CD4-positive, alpha-beta T cell treated with Interleukin-1 beta for 1 hour (primary cell): Measurements from ENCODE around the gene OR6C4.
"Not testable (repeated sequence)": the region's sequence is repeated elsewhere in the genome, so short reads cannot be mapped to it uniquely, and the experiment has no call there.

Source experiments
- DNase-seq, 2 donors: peaks; one replicate each; pipeline ENCODE4 v3.0.0-alpha.2; 2020 to 2022

OR6C4 gene

DNA sequence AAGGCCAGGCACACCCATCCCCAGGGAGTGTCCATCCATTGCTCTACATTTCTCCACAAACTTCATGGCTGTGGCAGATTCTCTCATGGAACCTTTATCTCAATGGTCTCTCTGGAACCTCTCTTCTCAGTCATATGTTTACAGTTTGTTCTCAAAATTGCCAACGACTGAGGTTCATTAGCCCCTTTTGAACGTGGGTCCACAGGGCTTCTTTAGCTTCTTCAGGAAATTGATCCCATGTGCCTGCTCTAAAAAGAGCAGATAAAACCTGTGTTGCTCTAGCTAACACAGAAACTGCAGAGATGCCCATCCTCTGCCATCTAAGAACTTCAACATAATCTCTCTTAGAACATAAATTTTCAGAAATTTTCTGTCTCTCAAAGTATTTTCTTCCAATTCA is at the start of gene OR6C4:
Gene OR6C4 (plus strand): TSS at position 301 of the 400 bp plus-strand sequence. CDS start 1,625 bp downstream, outside the sequence.
- DNase-seq, result no peak

DNA sequence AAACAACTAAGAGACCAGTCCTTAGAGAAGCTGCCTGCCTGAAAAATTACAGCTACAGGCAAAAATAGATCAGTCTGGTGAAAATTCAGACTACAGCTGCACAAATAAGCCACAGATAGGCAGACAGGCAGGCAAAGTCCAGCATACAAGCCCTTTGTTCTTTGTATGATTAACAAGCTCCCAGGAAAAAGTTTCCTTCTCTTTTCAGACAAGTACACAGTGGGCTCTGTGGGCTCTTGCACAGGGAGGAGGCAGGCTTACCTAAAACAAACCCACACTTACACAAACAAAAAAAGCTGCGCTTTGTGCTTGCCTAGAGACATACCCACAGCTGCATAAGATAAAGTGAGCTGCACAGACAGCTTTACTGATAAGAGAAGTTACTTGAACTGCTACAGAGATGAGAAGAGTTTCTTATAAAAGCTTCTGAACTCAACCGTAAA is 49.6 kb upstream of the OR6C4 start:
- DNase-seq, result no peak

DNA sequence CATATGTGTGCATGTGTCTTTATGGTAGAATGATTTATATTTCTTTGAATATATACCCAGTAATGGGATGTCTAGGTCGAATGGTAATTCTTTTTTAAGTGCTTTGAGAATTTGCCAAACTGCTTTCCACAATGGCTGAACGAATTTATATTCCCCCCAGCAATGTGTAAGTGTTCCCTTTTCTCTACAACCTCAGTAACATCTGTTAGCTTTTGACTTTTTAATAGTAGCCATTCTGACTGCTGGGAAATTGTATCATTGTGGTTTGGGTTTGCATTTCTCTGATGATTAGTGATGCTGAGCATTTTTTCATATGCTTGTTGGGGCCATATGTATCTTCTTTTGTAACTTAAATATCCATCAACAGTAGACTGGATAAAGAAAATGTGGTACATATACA is 47.8 kb upstream of the OR6C4 start:
- no peak for DNase-seq

DNA sequence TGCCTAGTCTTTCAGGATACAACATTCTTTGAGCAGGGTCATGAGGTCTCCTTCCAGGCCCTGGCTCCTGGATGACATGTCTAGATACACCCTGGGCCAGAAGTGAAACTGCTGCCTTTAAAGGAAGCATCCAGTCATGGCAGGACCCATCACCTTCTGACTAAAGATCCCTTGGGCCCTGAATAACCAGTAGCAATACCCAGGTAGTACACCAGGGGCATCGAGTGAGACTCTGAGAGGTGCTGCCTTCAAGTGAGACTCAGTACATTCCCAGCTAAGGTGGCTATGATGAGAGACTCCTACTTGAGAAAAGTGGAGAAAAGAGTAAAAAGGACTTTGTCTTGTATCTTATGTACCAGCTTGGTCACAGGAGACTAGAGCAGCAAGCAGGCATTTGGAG is 33.7 kb upstream of the OR6C4 start:
- DNase-seq, result no peak

DNA sequence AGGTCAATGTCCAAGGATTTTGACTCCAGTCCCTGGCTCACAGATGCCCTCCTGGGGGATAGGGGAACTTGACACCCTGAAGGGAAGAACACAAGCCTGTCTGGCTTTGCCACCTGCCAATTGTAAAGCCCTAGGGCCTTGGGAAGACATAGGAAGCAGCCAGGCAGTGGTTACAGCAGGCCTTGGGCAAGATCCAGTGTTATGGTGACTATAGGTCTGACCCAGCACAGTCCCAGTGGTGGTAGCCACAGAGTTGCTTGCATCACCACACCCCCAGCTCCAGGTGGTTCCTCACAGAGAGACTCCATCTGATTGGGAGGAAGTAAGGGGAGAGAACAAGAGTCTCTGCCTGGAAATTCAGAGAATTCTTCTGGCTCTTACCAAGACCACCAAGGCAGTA is 33.0 kb upstream of the OR6C4 start:
- no peak for DNase-seq

DNA sequence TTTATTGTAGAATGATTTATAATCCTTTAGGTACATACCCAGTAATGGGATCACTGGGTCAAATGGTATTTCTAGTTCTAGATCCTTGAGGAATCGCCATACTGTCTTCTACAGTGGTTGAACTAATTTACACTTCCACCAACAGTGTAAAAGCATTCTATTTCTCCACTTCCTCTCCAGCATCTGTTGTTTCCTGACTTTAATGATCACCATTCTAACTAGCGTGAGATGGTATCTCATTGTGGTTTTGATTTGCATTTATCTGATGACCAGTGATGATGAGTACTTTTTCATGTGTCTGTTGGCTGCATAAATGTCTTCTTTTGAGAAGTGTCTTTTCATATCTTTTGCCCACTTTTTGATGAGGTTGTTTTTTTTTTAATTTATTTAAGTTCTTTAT is 1.2 kb upstream of the OR6C4 start:
- not testable (repeated sequence) for DNase-seq

DNA sequence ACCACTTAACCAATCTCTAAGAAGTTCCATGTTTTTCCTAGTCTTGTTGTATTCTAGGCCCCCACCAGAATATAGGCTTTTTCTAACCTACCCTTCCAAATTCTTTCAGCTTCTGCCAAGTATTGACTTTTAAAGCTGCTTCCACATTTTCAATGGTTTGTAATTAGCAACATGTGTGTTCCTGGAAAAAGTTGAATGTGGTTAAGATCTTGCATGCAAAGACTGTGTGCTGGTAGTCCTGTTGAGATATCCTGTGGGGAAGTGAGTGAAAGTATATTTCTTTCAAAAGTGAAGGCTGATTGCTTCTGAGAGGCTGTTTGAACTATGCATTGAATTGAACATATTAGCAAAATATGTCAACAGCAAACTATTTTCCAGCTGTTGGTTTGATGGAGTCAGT is 646 bp upstream of the OR6C4 start:
- no peak for DNase-seq

DNA sequence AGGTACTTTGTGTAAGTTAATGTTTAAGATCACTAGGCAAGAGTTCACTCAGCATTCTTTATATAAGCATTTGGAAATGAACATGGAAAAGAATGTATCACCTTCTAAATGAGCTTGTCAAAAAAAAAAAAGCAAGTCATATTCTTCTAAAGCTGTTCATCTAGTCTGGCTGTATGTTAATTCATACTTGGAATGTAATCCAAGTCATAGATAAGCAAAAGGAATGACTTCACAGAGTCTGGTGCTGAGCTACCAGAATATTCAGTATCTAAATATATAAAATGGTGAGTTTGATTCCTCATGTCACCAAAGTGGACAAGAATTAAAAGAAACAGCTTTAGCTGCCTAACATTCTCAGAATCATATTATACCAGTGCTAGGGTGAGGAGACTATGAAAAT is 4.9 kb downstream of the OR6C4 start:
- DNase-seq, result no peak

DNA sequence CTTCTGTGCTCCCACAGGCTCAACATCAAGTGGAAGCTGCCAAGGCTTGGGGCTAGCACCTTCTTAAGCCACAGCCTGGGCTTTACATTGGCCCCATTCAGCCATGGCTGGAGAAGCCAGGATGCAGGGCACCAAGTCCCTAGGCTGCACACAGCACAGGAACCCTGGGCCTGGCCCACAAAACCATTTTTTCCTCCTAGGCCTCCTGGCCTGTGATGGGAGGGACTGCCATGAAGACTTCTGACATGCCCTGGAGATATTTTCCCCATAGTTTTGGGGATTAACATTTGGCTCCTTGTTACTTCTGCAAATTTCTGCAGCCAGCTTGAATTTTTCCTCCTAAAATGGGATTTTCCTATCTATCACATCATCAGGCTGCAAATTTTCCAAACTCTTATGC is 20.7 kb downstream of the OR6C4 start:
- DNase-seq, result not testable (repeated sequence)

DNA sequence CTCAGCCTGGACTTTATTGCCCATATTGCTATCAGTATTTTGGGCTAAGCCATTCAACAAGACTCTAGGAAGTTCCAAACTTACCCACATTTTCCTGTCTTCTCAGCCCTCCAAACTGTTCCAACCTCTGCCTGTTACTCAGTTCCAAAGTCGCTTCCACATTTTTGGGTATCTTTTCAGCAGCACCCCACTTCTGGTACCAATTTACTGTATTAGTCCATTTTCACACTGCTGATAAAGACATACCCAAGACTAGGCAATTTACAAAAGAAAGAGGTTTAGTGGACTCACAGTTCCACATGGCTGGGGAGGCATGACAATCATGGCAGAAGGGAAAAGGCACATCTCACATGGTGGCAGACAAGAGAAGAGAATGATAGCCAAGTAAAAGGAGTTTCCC is 21.3 kb downstream of the OR6C4 start:
- DNase-seq, result not testable (repeated sequence)

DNA sequence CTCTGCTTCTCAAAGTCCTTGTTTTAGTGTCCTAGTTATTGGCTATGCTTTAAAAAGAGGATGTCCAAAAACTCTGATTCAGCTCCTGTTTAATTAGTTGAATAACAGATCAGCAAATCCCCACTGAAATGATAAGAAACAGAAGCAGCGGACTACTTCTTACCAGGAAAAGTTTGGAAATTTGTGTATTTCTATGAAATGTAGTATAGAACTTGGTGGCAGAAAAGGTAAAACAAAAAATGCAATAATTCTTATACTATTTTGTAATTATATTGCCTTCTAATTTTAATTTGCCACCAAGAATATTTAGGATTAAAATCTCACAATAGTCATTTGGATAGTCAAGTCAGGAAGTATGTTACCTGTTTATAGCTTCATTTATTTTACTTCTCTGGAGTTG is 22.8 kb downstream of the OR6C4 start, which contains the start of gene OR2AP1:
Gene OR2AP1 (plus strand): TSS at position 301 of the 400 bp plus-strand sequence. CDS start 1,947 bp downstream, outside the sequence.
- DNase-seq, result no peak

DNA sequence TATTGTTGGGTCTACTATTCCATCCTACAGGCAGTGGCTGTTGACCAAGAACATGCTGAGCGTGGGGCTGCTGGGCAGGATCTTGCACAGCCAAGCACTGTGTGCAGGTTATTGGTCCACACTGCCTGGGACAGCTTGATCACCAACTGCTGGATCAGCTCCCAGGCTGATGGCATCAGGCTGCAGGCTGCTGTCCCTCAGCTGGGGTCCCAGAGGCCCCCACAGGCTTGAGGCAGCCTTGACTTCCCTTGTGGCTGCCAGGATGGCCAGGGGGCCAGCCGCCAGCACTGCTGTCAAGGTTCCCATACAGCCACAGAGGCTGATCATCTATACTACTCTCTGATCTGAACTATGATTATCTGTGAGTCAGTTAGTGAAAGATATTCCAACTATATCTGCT is 32.7 kb downstream of the OR6C4 start:
- no peak for DNase-seq

DNA sequence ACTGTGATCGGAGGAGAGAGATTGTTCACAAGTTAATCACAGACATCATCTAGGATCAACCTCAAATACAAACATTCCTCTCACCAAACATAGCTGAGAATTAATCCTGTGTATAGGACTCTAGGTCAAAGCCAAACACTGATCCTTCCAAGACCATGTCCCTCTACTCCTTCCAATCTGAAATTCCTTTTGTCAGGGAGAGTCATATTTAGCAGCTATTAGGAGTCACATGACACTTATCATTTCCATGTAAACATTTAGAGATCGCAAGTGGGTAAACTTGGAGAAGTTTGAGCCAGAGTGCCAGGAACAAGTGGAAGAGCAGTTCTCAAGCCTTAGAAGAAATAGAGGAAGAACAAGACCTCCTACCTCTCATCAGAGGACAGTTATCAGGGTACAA is 36.4 kb downstream of the OR6C4 start:
- DNase-seq, result no peak

DNA sequence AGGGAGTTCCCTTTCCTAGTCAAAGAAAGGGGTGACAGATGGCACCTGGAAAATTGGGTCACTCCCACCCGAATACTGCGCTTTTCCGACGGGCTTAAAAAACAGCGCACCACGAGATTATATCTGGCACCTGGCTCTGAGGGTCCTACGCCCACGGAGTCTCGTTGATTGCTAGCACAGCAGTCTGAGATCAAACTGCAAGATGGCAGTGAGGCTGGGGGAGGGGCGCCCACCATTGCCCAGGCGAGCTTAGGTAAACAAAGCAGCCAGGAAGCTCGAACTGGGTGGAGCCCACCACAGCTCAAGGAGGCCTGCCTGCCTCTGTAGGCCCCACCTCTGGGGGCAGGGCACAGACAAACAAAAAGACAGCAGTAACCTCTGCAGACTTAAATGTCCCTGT is 40.8 kb downstream of the OR6C4 start:
- DNase-seq, result not testable (repeated sequence)
